IPS-NIHi7 (cell line): ENCODE measurements around the gene DAAM1.

ENCODE experiments used
- DNase-seq: peaks from one replicate; pipeline ENCODE4 v3.0.0; 2012; ENCODE audit warnings: mixed read lengths; ENCODE audit errors: extremely low spot score

Gene DAAM1

GRCh38 chr14:59187802-59188460, 536 bp upstream of the DAAM1 start:
- peak; percentile 12 for DNase-seq

- DNase-seq: peak; percentile 14
These were observed 771 bp downstream of the DAAM1 start for GRCh38 chr14:59189091-59189785.

GRCh38 chr14:59189786-59190368, 1.4 kb downstream of the DAAM1 start:
- peak; percentile 90 for DNase-seq

GRCh38 chr14:59190372-59190771, 1.9 kb downstream of the DAAM1 start:
- peak; percentile 57 for DNase-seq

GRCh38 chr14:59195912-59196311, 7.4 kb downstream of the DAAM1 start:
- DNase-seq: no peak

- no peak for DNase-seq
These were observed 9.3 kb downstream of the DAAM1 start for GRCh38 chr14:59197695-59198262.

GRCh38 chr14:59199205-59199604, 10.7 kb downstream of the DAAM1 start:
- no peak for DNase-seq

- no peak for DNase-seq
These were observed 11.1 kb downstream of the DAAM1 start for GRCh38 chr14:59199614-59200013.

GRCh38 chr14:59200195-59200594, 11.7 kb downstream of the DAAM1 start:
- no peak for DNase-seq

GRCh38 chr14:59202031-59202430, 13.6 kb downstream of the DAAM1 start:
- no peak for DNase-seq

GRCh38 chr14:59204305-59204704, 15.8 kb downstream of the DAAM1 start:
- no peak for DNase-seq

- no peak for DNase-seq
These were observed 18.4 kb downstream of the DAAM1 start for GRCh38 chr14:59206892-59207291.

GRCh38 chr14:59207506-59207933, 19.1 kb downstream of the DAAM1 start:
- no peak for DNase-seq

- DNase-seq: no peak
These were observed 19.9 kb downstream of the DAAM1 start for GRCh38 chr14:59208224-59208814.

- no peak for DNase-seq
These were observed 20.5 kb downstream of the DAAM1 start for GRCh38 chr14:59208954-59209353.

GRCh38 chr14:59210621-59211020, 22.2 kb downstream of the DAAM1 start:
- no peak for DNase-seq

GRCh38 chr14:59213368-59214315, 25.2 kb downstream of the DAAM1 start:
- DNase-seq: no peak

- DNase-seq: no peak
These were observed 26.3 kb downstream of the DAAM1 start for GRCh38 chr14:59214702-59215302.

GRCh38 chr14:59215322-59215721, 26.9 kb downstream of the DAAM1 start:
- DNase-seq: no peak

- no peak for DNase-seq
These were observed 27.3 kb downstream of the DAAM1 start for GRCh38 chr14:59215757-59216156.

- no peak for DNase-seq
These were observed 28.5 kb downstream of the DAAM1 start for GRCh38 chr14:59217011-59217410.
